Measurements from ENCODE around the gene PGD. TPM values are rescaled to one million over a fixed set of nuclear protein-coding genes. Genes with fewer than 3 reads are reported as not detected.

PGD gene
- total RNA-seq, 1 donor from 2014 or later, result 100 TPM

GRCh38 chr1:10433790-10434189 is 34.9 kb downstream of the PGD start:
- TF ChIP-seq POLR2AphosphoS5 (IDR thresholded peaks at IDR 0.05; ENCODE audit: insufficient read depth in 1 of 2, low read depth in 1 of 2) (no peak), CTCF (IDR thresholded peaks at IDR 0.05) (no peak), POLR2A (IDR thresholded peaks at IDR 0.05) (no peak)
- Histone ChIP-seq H3K4me3 (no peak overlapping the region), H3K4me1 (peaks cover 16% of the 10 kb centered on the region), H3K9me3 (no peaks in the 10 kb centered on the region), H3K27me3 (no peaks in the 10 kb centered on the region), H3K27ac (no peak overlapping the region), H3K36me3 (no peaks in the 10 kb centered on the region)
- intact Hi-C loops (cut with DNase I), result no loop called here
- no peak for DNase-seq (ENCODE audit: extremely low spot score in 2 of 2)

- no peak overlapping the region for H3K4me3 ChIP-seq
- intact Hi-C loops (cut with DNase I), result no loop called here
- peaks cover 15% of the 10 kb centered on the region for H3K4me1 ChIP-seq
- no peaks in the 10 kb centered on the region for H3K27me3 ChIP-seq
- H3K9me3 ChIP-seq, result no peaks in the 10 kb centered on the region
- no peak overlapping the region for H3K27ac ChIP-seq
- H3K36me3 ChIP-seq, result no peaks in the 10 kb centered on the region
- TF ChIP-seq POLR2A (IDR thresholded peaks at IDR 0.05), result no peak
- no peak for TF ChIP-seq CTCF (IDR thresholded peaks at IDR 0.05)
- no peak for TF ChIP-seq POLR2AphosphoS5 (IDR thresholded peaks at IDR 0.05; ENCODE audit: insufficient read depth in 1 of 2, low read depth in 1 of 2)
- no peak for DNase-seq (ENCODE audit: extremely low spot score in 2 of 2)
Observed at GRCh38 chr1:10434590-10434989, 35.7 kb downstream of the PGD start.

GRCh38 chr1:10437052-10437451 is 38.2 kb downstream of the PGD start:
- TF ChIP-seq POLR2AphosphoS5 (IDR thresholded peaks at IDR 0.05; ENCODE audit: insufficient read depth in 1 of 2, low read depth in 1 of 2) (no peak), POLR2A (IDR thresholded peaks at IDR 0.05) (no peak), CTCF (IDR thresholded peaks at IDR 0.05) (no peak)
- H3K4me1 ChIP-seq, result no peaks in the 10 kb centered on the region
- intact Hi-C loops (cut with DNase I), result no loop called here
- H3K9me3 ChIP-seq, result no peaks in the 10 kb centered on the region
- H3K36me3 ChIP-seq, result no peaks in the 10 kb centered on the region
- H3K27me3 ChIP-seq, result no peaks in the 10 kb centered on the region
- no peak overlapping the region for H3K4me3 ChIP-seq
- no peak overlapping the region for H3K27ac ChIP-seq
- no peak for DNase-seq (ENCODE audit: extremely low spot score in 2 of 2)

- no peaks in the 10 kb centered on the region for H3K27me3 ChIP-seq
- TF ChIP-seq POLR2AphosphoS5 (IDR thresholded peaks at IDR 0.05; ENCODE audit: insufficient read depth in 1 of 2, low read depth in 1 of 2) (no peak), CTCF (IDR thresholded peaks at IDR 0.05) (no peak), POLR2A (IDR thresholded peaks at IDR 0.05) (no peak)
Observed at GRCh38 chr1:10438677-10439163, 39.9 kb downstream of the PGD start.

GRCh38 chr1:10440305-10440704 is 41.4 kb downstream of the PGD start:
- DNase-seq (ENCODE audit: extremely low spot score in 2 of 2), result no peak
- Histone ChIP-seq H3K4me3 (no peak overlapping the region), H3K36me3 (no peaks in the 10 kb centered on the region), H3K27ac (no peak overlapping the region), H3K27me3 (no peaks in the 10 kb centered on the region), H3K4me1 (no peaks in the 10 kb centered on the region), H3K9me3 (no peaks in the 10 kb centered on the region)
- TF ChIP-seq CTCF (IDR thresholded peaks at IDR 0.05) (no peak), POLR2A (IDR thresholded peaks at IDR 0.05) (no peak), POLR2AphosphoS5 (IDR thresholded peaks at IDR 0.05; ENCODE audit: insufficient read depth in 1 of 2, low read depth in 1 of 2) (no peak)
- intact Hi-C loops (cut with DNase I), result no loop called here

More at GRCh38 chr1:10438677-10439163, 39.9 kb downstream of the PGD start:
- no peaks in the 10 kb centered on the region for H3K9me3 ChIP-seq
- no peak overlapping the region for H3K27ac ChIP-seq
- no peak overlapping the region for H3K4me3 ChIP-seq
- no peaks in the 10 kb centered on the region for H3K4me1 ChIP-seq
- intact Hi-C loops (cut with DNase I), result no loop called here
- H3K36me3 ChIP-seq, result no peaks in the 10 kb centered on the region
- DNase-seq (ENCODE audit: extremely low spot score in 2 of 2), result no peak

Measured in vagina (tissue), 2 donors.